H9 (cell line): ENCODE measurements around the gene HBD. TPM values are rescaled to one million over a fixed set of nuclear protein-coding genes. Genes with fewer than 3 reads are reported as not detected.

Experiments
- DNase-seq: peaks from one replicate; pipeline ENCODE4 v3.0.0-alpha.2; 2017
- H2AFZ ChIP-seq: one replicate; pipeline ENCODE4 v1.6.1; 2013; ENCODE audit warnings: mild to moderate bottlenecking, low read length, control low read depth, moderate library complexity
- H2AK5ac ChIP-seq: 2 replicates; pipeline ENCODE4 v1.6.1; 2013; ENCODE audit warnings: low read length, control low read depth, mixed read lengths; ENCODE audit not compliant: insufficient read length
- H2BK120ac ChIP-seq: one replicate; pipeline ENCODE4 v1.6.1; 2013; ENCODE audit warnings: low read depth, mild to moderate bottlenecking, low read length, control low read depth, inconsistent platforms; ENCODE audit not compliant: poor library complexity, severe bottlenecking
- H2BK12ac ChIP-seq: 2 replicates; pipeline ENCODE4 v1.6.1; 2013; ENCODE audit warnings: low read length, control low read depth, mixed read lengths, low read depth; ENCODE audit not compliant: insufficient read length
- H2BK15ac ChIP-seq: 2 replicates; pipeline ENCODE4 v1.6.1; 2013; ENCODE audit warnings: low read depth, low read length, control low read depth
- H2BK20ac ChIP-seq: one replicate; pipeline ENCODE4 v1.6.1; 2013; ENCODE audit warnings: low read depth, mild to moderate bottlenecking, low read length, control low read depth, inconsistent platforms; ENCODE audit not compliant: poor library complexity, severe bottlenecking
- H2BK5ac ChIP-seq: 2 replicates; pipeline ENCODE4 v1.6.1; 2013; ENCODE audit warnings: low read length, control low read depth, mixed read lengths; ENCODE audit not compliant: insufficient read length
- H3K14ac ChIP-seq: 2 replicates; pipeline ENCODE4 v1.6.1; 2013; ENCODE audit warnings: low read length, control low read depth; ENCODE audit not compliant: insufficient read depth
- H3K18ac ChIP-seq: 2 replicates; pipeline ENCODE4 v1.6.1; 2013; ENCODE audit warnings: low read depth, mild to moderate bottlenecking, mixed read lengths, low read length, control low read depth; ENCODE audit not compliant: insufficient read length
- H3K23ac ChIP-seq: 2 replicates; pipeline ENCODE4 v1.6.1; 2013; ENCODE audit warnings: low read length, control low read depth, mixed read lengths, low read depth; ENCODE audit not compliant: insufficient read length
- H3K23me2 ChIP-seq: 2 replicates; pipeline ENCODE4 v1.6.1; 2013; ENCODE audit warnings: low read depth, mild to moderate bottlenecking, mixed read lengths, low read length, control low read depth; ENCODE audit not compliant: insufficient read length, poor library complexity, severe bottlenecking
- H3K27ac ChIP-seq: 2 replicates; pipeline ENCODE4 v1.5.1; 2013; ENCODE audit warnings: low read length, control low read depth, mixed read lengths, low read depth; ENCODE audit not compliant: insufficient read length
- H3K27me3 ChIP-seq: 2 replicates; pipeline ENCODE4 v1.6.1; 2013; ENCODE audit warnings: low read length, control low read depth, inconsistent platforms; ENCODE audit not compliant: insufficient read depth
- H3K4ac ChIP-seq: 2 replicates; pipeline ENCODE4 v1.6.1; 2013; ENCODE audit warnings: low read depth, mild to moderate bottlenecking, control low read depth, inconsistent platforms, low read length, moderate library complexity
- H3K4me1 ChIP-seq: 2 replicates; pipeline ENCODE4 v1.6.1; 2013; ENCODE audit warnings: low read length, control low read depth, inconsistent platforms; ENCODE audit not compliant: insufficient read depth
- H3K4me2 ChIP-seq: 2 replicates; pipeline ENCODE4 v1.6.1; 2013; ENCODE audit warnings: low read length, control low read depth, mixed read lengths; ENCODE audit not compliant: insufficient read length, insufficient read depth
- H3K56ac ChIP-seq: 2 replicates; pipeline ENCODE4 v1.6.1; 2013; ENCODE audit warnings: low read depth, mild to moderate bottlenecking, mixed read lengths, low read length, control low read depth; ENCODE audit not compliant: insufficient read length
- H3K79me1 ChIP-seq: 2 replicates; pipeline ENCODE4 v1.6.1; 2013; ENCODE audit warnings: low read depth, mild to moderate bottlenecking, moderate library complexity, low read length, control low read depth, inconsistent platforms; ENCODE audit not compliant: insufficient read depth, poor library complexity, severe bottlenecking
- H3K79me2 ChIP-seq: 2 replicates; pipeline ENCODE4 v1.6.1; 2013; ENCODE audit warnings: low read length, control low read depth, inconsistent platforms; ENCODE audit not compliant: insufficient read depth
- H3K9ac ChIP-seq: 2 replicates; pipeline ENCODE4 v1.6.1; 2013; ENCODE audit warnings: low read length, control low read depth, mixed read lengths; ENCODE audit not compliant: insufficient read length; ENCODE audit errors: extremely low read depth
- H3K9me3 ChIP-seq: one replicate; pipeline ENCODE4 v1.6.1; 2013; ENCODE audit warnings: low read depth, low read length, inconsistent platforms; ENCODE audit not compliant: control insufficient read depth
- H3T11ph ChIP-seq: one replicate; pipeline ENCODE4 v1.6.1; 2013; ENCODE audit warnings: mild to moderate bottlenecking, low read length, control low read depth, inconsistent platforms
- H4K20me1 ChIP-seq: one replicate; pipeline ENCODE4 v1.6.1; 2013; ENCODE audit not compliant: control insufficient read depth, insufficient read length, insufficient read depth
- H4K5ac ChIP-seq: 2 replicates; pipeline ENCODE4 v1.6.1; 2013; ENCODE audit warnings: low read depth, mild to moderate bottlenecking, mixed read lengths, low read length, control low read depth; ENCODE audit not compliant: insufficient read length
- H4K8ac ChIP-seq: replicated peaks from 2 replicates; pipeline ENCODE4 v1.6.1; 2013; ENCODE audit warnings: low read length, control low read depth, mixed read lengths, low read depth; ENCODE audit not compliant: insufficient read length
- H4K91ac ChIP-seq: 2 replicates; pipeline ENCODE4 v1.6.1; 2013; ENCODE audit warnings: low read depth, mild to moderate bottlenecking, moderate library complexity, mixed read lengths, low read length, control low read depth; ENCODE audit not compliant: insufficient read length
- H3K27ac Mint-ChIP-seq, 3 experiments: 2 replicates in 2 of 3; 3 replicates in 1 of 3; pipeline ENCODE4 v1.8.0; 2020 to 2021; ENCODE audit warnings: mixed read lengths in 3 of 3, mild to moderate bottlenecking in 1 of 3, moderate library complexity in 1 of 3
- H3K27me3 Mint-ChIP-seq: 2 replicates; pipeline ENCODE4 v1.8.0; 2021; ENCODE audit warnings: low read depth, mild to moderate bottlenecking, moderate library complexity, mixed read lengths
- H3K36me3 Mint-ChIP-seq, 3 experiments: 2 replicates in 2 of 3; 3 replicates in 1 of 3; pipeline ENCODE4 v1.8.0; 2020 to 2021; ENCODE audit warnings: low read depth in 3 of 3, mixed read lengths in 3 of 3; ENCODE audit not compliant: insufficient read depth in 1 of 3
- H3K4me1 Mint-ChIP-seq, 2 experiments: 2 replicates each; pipeline ENCODE4 v1.8.0; 2020; ENCODE audit warnings: mixed read lengths in 2 of 2
- H3K4me3 Mint-ChIP-seq, 2 experiments: 2 replicates in 1 of 2; 3 replicates in 1 of 2; pipeline ENCODE4 v1.8.0; 2020 to 2021; ENCODE audit warnings: mild to moderate bottlenecking in 2 of 2, mixed read lengths in 2 of 2, moderate library complexity in 1 of 2
- H3K9me3 Mint-ChIP-seq, 2 experiments: 2 replicates in 1 of 2; 3 replicates in 1 of 2; pipeline ENCODE4 v1.8.0; 2020; ENCODE audit warnings: mild to moderate bottlenecking in 2 of 2, mixed read lengths in 2 of 2, moderate library complexity in 1 of 2
- CTCF ChIP-seq: fragments of 200-600 bp; sonication (generic); conservative IDR thresholded peaks from 3 replicates; pipeline ENCODE4 v1.8.0; 2021; ENCODE audit warnings: antibody characterized with exemption, mild to moderate bottlenecking
- total RNA-seq: library from RNA; stranded (reverse); gene quantifications from 2 replicates; pipeline ENCODE4 v1.2.1, GENCODE V29; 2021

The HBD gene
- total RNA-seq, 1 experiment from 2014 or later: not detected

GRCh38 chr11:5266609-5267008 lies 32.3 kb upstream of the HBD start:
- Histone ChIP-seq H2BK120ac (no peak overlapping the region), H3K4me1 (no peaks in the 10 kb centered on the region), H3K18ac (no peak overlapping the region), H3K9me3 (no peaks in the 10 kb centered on the region), H2BK15ac (no peak overlapping the region), H3K9ac (no peak overlapping the region), H3K27me3 (no peaks in the 10 kb centered on the region), H2BK20ac (no peak overlapping the region), H3K56ac (no peak overlapping the region), H3K4ac (no peak overlapping the region), H4K20me1 (no peaks in the 10 kb centered on the region), H4K5ac (no peak overlapping the region), H3K27ac (no peak overlapping the region), H3T11ph (no peak overlapping the region), H3K4me2 (no peak overlapping the region), H2AFZ (no peak overlapping the region), H2BK5ac (no peak overlapping the region), H3K79me2 (no peaks in the 10 kb centered on the region), H4K8ac (no peak overlapping the region), H3K79me1 (no peaks in the 10 kb centered on the region), H3K23me2 (no peaks in the 10 kb centered on the region), H2AK5ac (no peak overlapping the region), H3K23ac (no peak overlapping the region), H4K91ac (no peak overlapping the region), H2BK12ac (no peak overlapping the region), H3K14ac (no peak overlapping the region)
- peaks cover 7% of the 10 kb centered on the region for H3K27me3 Mint-ChIP-seq
- no peaks in the 10 kb centered on the region for H3K36me3 Mint-ChIP-seq
- no peak for TF ChIP-seq CTCF
- no peak overlapping the region for H3K27ac Mint-ChIP-seq
- H3K9me3 Mint-ChIP-seq: peaks cover 0 to 2% of the 10 kb centered on the region in 2 experiments; a peak in 3 of 5 replicates
- H3K4me3 Mint-ChIP-seq: no peak overlapping the region
- peaks cover 0 to 5% of the 10 kb centered on the region in 2 experiments; a peak in 2 of 4 replicates for H3K4me1 Mint-ChIP-seq
- no peak for DNase-seq
